Measurements from ENCODE around the gene PLCD4.

DNA sequence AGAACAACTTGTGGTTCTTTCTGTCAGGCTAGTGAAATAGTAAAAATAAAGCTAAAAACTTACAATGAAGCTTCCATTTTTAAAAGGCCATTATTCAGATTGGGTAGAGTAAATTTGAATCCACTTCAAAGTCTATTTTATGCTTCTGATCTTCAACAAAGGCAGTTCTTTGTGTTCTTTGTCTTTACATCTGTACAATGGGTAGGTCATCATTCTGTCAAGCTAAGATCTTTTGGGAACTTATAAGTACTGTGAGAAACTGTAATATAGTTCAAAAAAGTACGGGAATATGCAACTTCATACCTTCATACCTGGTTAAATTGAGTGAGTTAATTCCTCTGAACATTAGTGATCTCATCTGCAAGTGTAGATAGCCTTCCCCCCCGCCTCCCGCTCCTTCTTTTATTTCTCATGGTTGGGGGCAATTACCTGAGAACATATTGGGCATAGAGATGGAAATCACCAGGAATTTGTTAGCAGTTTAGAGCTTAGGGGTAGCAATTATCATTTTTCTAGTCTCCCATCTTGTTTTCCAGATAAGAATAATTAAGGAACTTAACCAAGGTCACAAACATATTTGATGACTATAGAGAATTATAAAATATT lies 29.3 kb upstream of the PLCD4 start:
- no peak for TF ChIP-seq POLR2A (IDR thresholded peaks at IDR 0.05; ENCODE audit: low read depth, low read length)
- TF ChIP-seq TCF12 (IDR thresholded peaks at IDR 0.05; ENCODE audit: low read depth, low read length): no peak
- TF ChIP-seq, protein P1, sequence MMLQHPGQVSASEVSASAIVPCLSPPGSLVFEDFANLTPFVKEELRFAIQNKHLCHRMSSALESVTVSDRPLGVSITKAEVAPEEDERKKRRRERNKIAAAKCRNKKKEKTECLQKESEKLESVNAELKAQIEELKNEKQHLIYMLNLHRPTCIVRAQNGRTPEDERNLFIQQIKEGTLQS (IDR thresholded peaks at IDR 0.05; ENCODE audit: borderline replicate concordance, extremely low read depth, low read depth, low read length): no peak
- TF ChIP-seq, protein P2, sequence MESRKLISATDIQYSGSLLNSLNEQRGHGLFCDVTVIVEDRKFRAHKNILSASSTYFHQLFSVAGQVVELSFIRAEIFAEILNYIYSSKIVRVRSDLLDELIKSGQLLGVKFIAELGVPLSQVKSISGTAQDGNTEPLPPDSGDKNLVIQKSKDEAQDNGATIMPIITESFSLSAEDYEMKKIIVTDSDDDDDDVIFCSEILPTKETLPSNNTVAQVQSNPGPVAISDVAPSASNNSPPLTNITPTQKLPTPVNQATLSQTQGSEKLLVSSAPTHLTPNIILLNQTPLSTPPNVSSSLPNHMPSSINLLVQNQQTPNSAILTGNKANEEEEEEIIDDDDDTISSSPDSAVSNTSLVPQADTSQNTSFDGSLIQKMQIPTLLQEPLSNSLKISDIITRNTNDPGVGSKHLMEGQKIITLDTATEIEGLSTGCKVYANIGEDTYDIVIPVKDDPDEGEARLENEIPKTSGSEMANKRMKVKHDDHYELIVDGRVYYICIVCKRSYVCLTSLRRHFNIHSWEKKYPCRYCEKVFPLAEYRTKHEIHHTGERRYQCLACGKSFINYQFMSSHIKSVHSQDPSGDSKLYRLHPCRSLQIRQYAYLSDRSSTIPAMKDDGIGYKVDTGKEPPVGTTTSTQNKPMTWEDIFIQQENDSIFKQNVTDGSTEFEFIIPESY (IDR thresholded peaks at IDR 0.05): no peak
- TF ChIP-seq, protein P3, sequence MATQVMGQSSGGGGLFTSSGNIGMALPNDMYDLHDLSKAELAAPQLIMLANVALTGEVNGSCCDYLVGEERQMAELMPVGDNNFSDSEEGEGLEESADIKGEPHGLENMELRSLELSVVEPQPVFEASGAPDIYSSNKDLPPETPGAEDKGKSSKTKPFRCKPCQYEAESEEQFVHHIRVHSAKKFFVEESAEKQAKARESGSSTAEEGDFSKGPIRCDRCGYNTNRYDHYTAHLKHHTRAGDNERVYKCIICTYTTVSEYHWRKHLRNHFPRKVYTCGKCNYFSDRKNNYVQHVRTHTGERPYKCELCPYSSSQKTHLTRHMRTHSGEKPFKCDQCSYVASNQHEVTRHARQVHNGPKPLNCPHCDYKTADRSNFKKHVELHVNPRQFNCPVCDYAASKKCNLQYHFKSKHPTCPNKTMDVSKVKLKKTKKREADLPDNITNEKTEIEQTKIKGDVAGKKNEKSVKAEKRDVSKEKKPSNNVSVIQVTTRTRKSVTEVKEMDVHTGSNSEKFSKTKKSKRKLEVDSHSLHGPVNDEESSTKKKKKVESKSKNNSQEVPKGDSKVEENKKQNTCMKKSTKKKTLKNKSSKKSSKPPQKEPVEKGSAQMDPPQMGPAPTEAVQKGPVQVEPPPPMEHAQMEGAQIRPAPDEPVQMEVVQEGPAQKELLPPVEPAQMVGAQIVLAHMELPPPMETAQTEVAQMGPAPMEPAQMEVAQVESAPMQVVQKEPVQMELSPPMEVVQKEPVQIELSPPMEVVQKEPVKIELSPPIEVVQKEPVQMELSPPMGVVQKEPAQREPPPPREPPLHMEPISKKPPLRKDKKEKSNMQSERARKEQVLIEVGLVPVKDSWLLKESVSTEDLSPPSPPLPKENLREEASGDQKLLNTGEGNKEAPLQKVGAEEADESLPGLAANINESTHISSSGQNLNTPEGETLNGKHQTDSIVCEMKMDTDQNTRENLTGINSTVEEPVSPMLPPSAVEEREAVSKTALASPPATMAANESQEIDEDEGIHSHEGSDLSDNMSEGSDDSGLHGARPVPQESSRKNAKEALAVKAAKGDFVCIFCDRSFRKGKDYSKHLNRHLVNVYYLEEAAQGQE (IDR thresholded peaks at IDR 0.05; ENCODE audit: low read depth, low read length): no peak
- TF ChIP-seq, protein P4, sequence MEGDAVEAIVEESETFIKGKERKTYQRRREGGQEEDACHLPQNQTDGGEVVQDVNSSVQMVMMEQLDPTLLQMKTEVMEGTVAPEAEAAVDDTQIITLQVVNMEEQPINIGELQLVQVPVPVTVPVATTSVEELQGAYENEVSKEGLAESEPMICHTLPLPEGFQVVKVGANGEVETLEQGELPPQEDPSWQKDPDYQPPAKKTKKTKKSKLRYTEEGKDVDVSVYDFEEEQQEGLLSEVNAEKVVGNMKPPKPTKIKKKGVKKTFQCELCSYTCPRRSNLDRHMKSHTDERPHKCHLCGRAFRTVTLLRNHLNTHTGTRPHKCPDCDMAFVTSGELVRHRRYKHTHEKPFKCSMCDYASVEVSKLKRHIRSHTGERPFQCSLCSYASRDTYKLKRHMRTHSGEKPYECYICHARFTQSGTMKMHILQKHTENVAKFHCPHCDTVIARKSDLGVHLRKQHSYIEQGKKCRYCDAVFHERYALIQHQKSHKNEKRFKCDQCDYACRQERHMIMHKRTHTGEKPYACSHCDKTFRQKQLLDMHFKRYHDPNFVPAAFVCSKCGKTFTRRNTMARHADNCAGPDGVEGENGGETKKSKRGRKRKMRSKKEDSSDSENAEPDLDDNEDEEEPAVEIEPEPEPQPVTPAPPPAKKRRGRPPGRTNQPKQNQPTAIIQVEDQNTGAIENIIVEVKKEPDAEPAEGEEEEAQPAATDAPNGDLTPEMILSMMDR (IDR thresholded peaks at IDR 0.05 in 2 of 3, conservative IDR thresholded peaks at IDR 0.05 in 1 of 3; ENCODE audit: control insufficient read depth in 2 of 3, extremely low read depth in 1 of 3, insufficient read depth in 1 of 3, low read depth in 3 of 3, low read length in 3 of 3): no peak
- TF ChIP-seq GATAD2B (conservative IDR thresholded peaks at IDR 0.05; ENCODE audit: low read depth): no peak
- TF ChIP-seq NFIC (IDR thresholded peaks at IDR 0.05; ENCODE audit: low read depth, low read length): no peak
- TF ChIP-seq MEF2B (IDR thresholded peaks at IDR 0.05; ENCODE audit: partially characterized antibody, poor library complexity, severe bottlenecking): no peak
- no peak for TF ChIP-seq POLR2AphosphoS5 (IDR thresholded peaks at IDR 0.05; ENCODE audit: low read length)

All from GM12878 (cell line).